GM04503 (cell line): ENCODE results near the gene IWS1.
"Not testable (repeated sequence)": the region's sequence is repeated elsewhere in the genome, so short reads cannot be mapped to it uniquely, and the experiment has no call there.

Experiments
- DNase-seq: peaks from one replicate; pipeline ENCODE4 v3.0.0-alpha.2; 2012; ENCODE audit warnings: low read depth

IWS1 gene

GRCh38 chr2:127528487-127528886 is 2.2 kb upstream of the IWS1 start:
- DNase-seq, result no peak

- no peak for DNase-seq
Measured at GRCh38 chr2:127527001-127527804, 914 bp upstream of the IWS1 start.

GRCh38 chr2:127525691-127526131 is 578 bp downstream of the IWS1 start:
- DNase-seq, result no peak

- not testable (repeated sequence) for DNase-seq
Measured at GRCh38 chr2:127524198-127524834, 2.0 kb downstream of the IWS1 start.

GRCh38 chr2:127523269-127523939 is 2.9 kb downstream of the IWS1 start:
- DNase-seq, result no peak

GRCh38 chr2:127520424-127520823 is 5.9 kb downstream of the IWS1 start:
- DNase-seq, result no peak

GRCh38 chr2:127517465-127517864 is 8.8 kb downstream of the IWS1 start:
- no peak for DNase-seq

GRCh38 chr2:127516041-127516762 is 10.1 kb downstream of the IWS1 start:
- DNase-seq, result no peak

GRCh38 chr2:127515383-127515915 is 10.8 kb downstream of the IWS1 start:
- DNase-seq, result no peak

- no peak for DNase-seq
Measured at GRCh38 chr2:127514485-127514884, 11.8 kb downstream of the IWS1 start.

- DNase-seq, result no peak
Measured at GRCh38 chr2:127514076-127514475, 12.2 kb downstream of the IWS1 start.

- no peak for DNase-seq
Measured at GRCh38 chr2:127512362-127512761, 13.9 kb downstream of the IWS1 start.

GRCh38 chr2:127511917-127512316 is 14.4 kb downstream of the IWS1 start:
- no peak for DNase-seq

- DNase-seq, result no peak
Measured at GRCh38 chr2:127511090-127511695, 15.1 kb downstream of the IWS1 start.

GRCh38 chr2:127510073-127510472 is 16.2 kb downstream of the IWS1 start:
- DNase-seq, result no peak

GRCh38 chr2:127508631-127509034 is 17.7 kb downstream of the IWS1 start:
- peak; percentile 100 for DNase-seq

GRCh38 chr2:127508023-127508630 is 18.2 kb downstream of the IWS1 start:
- no peak for DNase-seq

- no peak for DNase-seq
Measured at GRCh38 chr2:127506510-127506909, 19.8 kb downstream of the IWS1 start.

GRCh38 chr2:127504552-127505430 is 21.5 kb downstream of the IWS1 start:
- DNase-seq, result no peak

- no peak for DNase-seq
Measured at GRCh38 chr2:127503491-127503890, 22.8 kb downstream of the IWS1 start.
